ENCODE measurements around the gene MFAP3. TPM values are rescaled to one million over a fixed set of nuclear protein-coding genes. Genes with fewer than 3 reads are reported as not detected.
"Not testable (repeated sequence)": the region's sequence is repeated elsewhere in the genome, so short reads cannot be mapped to it uniquely, and the experiment has no call there.

Gene MFAP3
- total and polyA plus RNA-seq, 7 donors = 8.2 to 45.5 (median 23.0) TPM

DNA sequence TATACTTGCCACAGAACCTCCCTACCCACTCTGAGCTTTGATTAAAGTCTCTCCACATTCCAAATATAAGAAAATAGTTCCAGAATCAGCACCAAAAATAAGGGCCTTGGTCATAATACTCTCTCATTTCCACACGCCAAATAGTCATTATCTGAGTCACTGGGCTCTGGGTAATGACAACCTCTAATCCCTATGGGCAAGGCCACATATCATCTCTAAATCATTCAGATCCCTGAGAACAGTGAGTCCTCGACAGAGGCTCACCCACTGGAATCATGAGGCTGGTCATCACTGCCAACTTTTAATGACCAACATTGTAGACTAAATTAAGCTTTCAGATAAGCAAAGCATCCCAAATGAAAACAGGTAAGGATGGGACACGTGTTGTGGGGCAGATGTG, 28.1 kb upstream of the MFAP3 start:
- Histone ChIP-seq H3K9me3 (no peaks in the 10 kb centered on the region), H3K4me3 (no peak overlapping the region), H3K27ac (no peak overlapping the region), H3K4me1 (no peaks in the 10 kb centered on the region), H3K36me3 (ENCODE audit: insufficient read depth in 1 of 2, low read depth in 1 of 2) (peaks cover 0 to 27% of the 10 kb centered on the region in 2 donors), H3K27me3 (ENCODE audit: insufficient read depth in 3 of 3, low read length in 2 of 3) (no peaks in the 10 kb centered on the region)
- intact Hi-C loops (cut with DNase I) = no loop called here
- ATAC-seq (peak in 3 of 4 donors; percentile 82 to 93 (median 87)), DNase-seq (no peak)
- TF ChIP-seq, protein P1, sequence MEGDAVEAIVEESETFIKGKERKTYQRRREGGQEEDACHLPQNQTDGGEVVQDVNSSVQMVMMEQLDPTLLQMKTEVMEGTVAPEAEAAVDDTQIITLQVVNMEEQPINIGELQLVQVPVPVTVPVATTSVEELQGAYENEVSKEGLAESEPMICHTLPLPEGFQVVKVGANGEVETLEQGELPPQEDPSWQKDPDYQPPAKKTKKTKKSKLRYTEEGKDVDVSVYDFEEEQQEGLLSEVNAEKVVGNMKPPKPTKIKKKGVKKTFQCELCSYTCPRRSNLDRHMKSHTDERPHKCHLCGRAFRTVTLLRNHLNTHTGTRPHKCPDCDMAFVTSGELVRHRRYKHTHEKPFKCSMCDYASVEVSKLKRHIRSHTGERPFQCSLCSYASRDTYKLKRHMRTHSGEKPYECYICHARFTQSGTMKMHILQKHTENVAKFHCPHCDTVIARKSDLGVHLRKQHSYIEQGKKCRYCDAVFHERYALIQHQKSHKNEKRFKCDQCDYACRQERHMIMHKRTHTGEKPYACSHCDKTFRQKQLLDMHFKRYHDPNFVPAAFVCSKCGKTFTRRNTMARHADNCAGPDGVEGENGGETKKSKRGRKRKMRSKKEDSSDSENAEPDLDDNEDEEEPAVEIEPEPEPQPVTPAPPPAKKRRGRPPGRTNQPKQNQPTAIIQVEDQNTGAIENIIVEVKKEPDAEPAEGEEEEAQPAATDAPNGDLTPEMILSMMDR (IDR thresholded peaks at IDR 0.05) = no peak
- WGBS, 3 donors = 34 to 36% (median 35%) methylated on average over 3 of the region's 3 CpGs

DNA sequence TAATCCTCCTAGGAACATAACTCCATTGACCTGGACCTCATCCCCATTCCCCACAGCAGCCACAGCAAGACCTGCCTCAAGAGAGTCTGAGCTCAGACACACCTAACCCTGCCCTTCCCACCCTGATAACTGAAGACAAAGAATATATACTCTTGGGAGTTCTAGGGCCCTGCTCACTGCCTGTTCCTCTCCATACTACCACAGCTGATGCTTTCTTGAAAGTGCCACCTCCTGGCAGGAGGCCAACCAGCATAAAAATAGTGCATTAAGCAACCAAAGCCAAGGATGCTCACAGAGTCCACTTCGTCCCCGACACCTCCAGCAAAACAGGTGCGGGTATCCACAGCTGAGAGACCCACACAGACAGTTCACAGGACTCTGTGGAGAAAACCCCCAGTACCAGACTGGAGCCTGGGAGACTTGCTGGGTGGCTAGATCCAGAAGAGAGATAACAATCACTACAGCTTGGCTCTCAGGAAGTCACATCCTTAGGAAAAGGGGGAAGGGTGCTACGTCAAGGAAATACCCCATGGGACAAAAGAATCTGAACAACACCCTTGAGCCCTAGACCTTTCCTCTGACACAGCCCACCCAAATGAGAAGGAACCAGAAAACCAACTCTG, 23.6 kb upstream of the MFAP3 start:
- intact Hi-C loops (cut with DNase I) = no loop called here
- Histone ChIP-seq H3K9me3 (no peaks in the 10 kb centered on the region), H3K27ac (peak overlapping the region; percentile 33), H3K4me3 (no peak overlapping the region), H3K4me1 (no peaks in the 10 kb centered on the region), H3K27me3 (ENCODE audit: insufficient read depth in 3 of 3, low read length in 2 of 3) (no peaks in the 10 kb centered on the region), H3K36me3 (ENCODE audit: insufficient read depth in 1 of 2, low read depth in 1 of 2) (peaks cover 0 to 30% of the 10 kb centered on the region in 2 donors)
- 53 to 57% (median 55%) methylated on average over 4 of the region's 4 CpGs for WGBS, 3 donors
- TF ChIP-seq, protein P1 (IDR thresholded peaks at IDR 0.05) = no peak
- ATAC-seq (no peak), DNase-seq (no peak)

DNA sequence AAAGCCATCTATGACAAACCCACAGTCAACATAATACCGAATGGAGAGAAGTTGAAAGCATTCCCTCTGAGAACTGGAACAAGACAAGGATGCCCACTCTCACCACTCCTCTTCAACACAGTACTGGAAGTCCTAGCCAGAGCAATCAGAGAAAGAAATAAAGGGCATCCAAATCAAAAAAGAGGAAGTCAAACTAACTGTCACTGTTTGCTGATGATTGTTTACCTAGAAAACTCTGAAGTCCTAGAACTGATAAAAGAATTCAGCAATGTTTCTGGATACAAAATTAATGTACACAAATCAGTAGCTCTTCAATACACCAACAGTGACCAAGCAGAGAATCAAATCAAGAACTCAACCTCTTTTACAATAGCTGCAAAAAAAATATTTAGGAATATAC, 19.8 kb upstream of the MFAP3 start:
- H3K4me1 ChIP-seq; H3K27me3 ChIP-seq (ENCODE audit: insufficient read depth in 3 of 3, low read length in 2 of 3); ATAC-seq; H3K9me3 ChIP-seq; H3K27ac ChIP-seq; H3K4me3 ChIP-seq; intact Hi-C loops (cut with DNase I); DNase-seq: not testable (repeated sequence)
- peaks cover 0 to 29% of the 10 kb centered on the region in 2 donors for H3K36me3 ChIP-seq (ENCODE audit: insufficient read depth in 1 of 2, low read depth in 1 of 2)
- 93 to 96% (median 95%) methylated on average over 1 of the region's 1 CpG for WGBS, 3 donors

GRCh38 chr5:154025951-154026350, 12.8 kb upstream of the MFAP3 start:
- DNase-seq = no peak
- Histone ChIP-seq H3K36me3 (ENCODE audit: insufficient read depth in 1 of 2, low read depth in 1 of 2) (peaks cover 6 to 74% of the 10 kb centered on the region in 2 donors), H3K27ac (no peak overlapping the region), H3K27me3 (ENCODE audit: insufficient read depth in 3 of 3, low read length in 2 of 3) (no peaks in the 10 kb centered on the region), H3K4me1 (no peaks in the 10 kb centered on the region), H3K4me3 (no peak overlapping the region), H3K9me3 (no peaks in the 10 kb centered on the region)
- ATAC-seq = no peak
- intact Hi-C loops (cut with DNase I) = no loop called here
- TF ChIP-seq, protein P1 (IDR thresholded peaks at IDR 0.05) = no peak

DNA sequence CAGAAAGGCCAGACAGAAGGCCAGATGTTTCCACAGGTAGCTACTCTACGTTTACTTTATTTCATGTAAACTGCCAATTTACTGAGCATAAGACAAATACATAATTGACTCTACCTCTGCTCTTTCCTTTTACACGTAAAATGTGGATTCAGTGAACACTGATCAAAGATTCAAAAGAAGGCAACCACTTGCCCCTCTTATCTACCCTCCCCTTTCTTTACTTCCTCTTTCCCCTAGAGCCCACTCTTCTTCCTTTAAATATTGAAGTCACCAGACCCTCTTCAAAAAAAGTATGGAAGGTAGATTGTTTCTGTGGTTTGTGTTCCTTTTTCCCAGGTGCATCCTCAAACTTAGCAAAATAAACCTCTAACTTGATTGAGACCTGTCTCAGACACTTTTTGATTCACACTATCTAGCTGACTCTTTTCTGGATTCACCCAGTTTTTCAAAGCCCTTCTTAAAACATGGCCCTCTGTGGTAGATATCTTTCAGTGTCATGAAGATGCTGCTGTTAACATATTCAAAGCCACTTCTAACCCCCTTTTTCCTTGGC, 6.8 kb upstream of the MFAP3 start:
- no peak overlapping the region for H3K27ac ChIP-seq
- H3K4me1 ChIP-seq = no peaks in the 10 kb centered on the region
- no peak for DNase-seq
- TF ChIP-seq, protein P1 (IDR thresholded peaks at IDR 0.05) = no peak
- intact Hi-C loops (cut with DNase I) = no loop called here
- H3K36me3 ChIP-seq (ENCODE audit: insufficient read depth in 1 of 2, low read depth in 1 of 2) = peaks cover 5 to 76% of the 10 kb centered on the region in 2 donors
- WGBS, 3 donors = 84 to 88% (median 86%) methylated on average over 2 of the region's 2 CpGs
- H3K27me3 ChIP-seq (ENCODE audit: insufficient read depth in 3 of 3, low read length in 2 of 3) = no peaks in the 10 kb centered on the region
- H3K4me3 ChIP-seq = no peak overlapping the region
- ATAC-seq = no peak
- H3K9me3 ChIP-seq = no peaks in the 10 kb centered on the region
